Measurements from ENCODE around the gene VSIG2. TPM values are rescaled to one million over a fixed set of nuclear protein-coding genes. Genes with fewer than 3 reads are reported as not detected.

The VSIG2 gene
- total RNA-seq, 1 experiment from 2014 or later, result not detected

GRCh38 chr11:124799348-124800225, 47.5 kb upstream of the VSIG2 start:
- Mint-ChIP-seq H3K27ac (ENCODE audit: unreplicated experiment) (peak overlapping the region; percentile 78), H3K4me1 (ENCODE audit: low read depth, unreplicated experiment) (no peaks in the 10 kb centered on the region), H3K27me3 (ENCODE audit: unreplicated experiment) (no peaks in the 10 kb centered on the region), H3K9me3 (ENCODE audit: low read depth, unreplicated experiment) (no peaks in the 10 kb centered on the region), H3K4me3 (ENCODE audit: low read depth, unreplicated experiment) (peak overlapping the region; percentile 99), H3K36me3 (ENCODE audit: insufficient read depth, unreplicated experiment) (peaks cover 15% of the 10 kb centered on the region)
- BruUV-seq (replicated peaks), result no TSS peak
- peak; percentile 28 for DNase-seq
- intact Hi-C loops (cut with micrococcal nuclease; ENCODE audit: unreplicated experiment), result loop anchor here (2.0 to 5.0 kb wide), 2 partner anchors 37 kb away; partner anchors contain the start of gene ESAM
- CTCF ChIA-PET, result interaction anchor here (0.6 to 1.2 kb wide), 4 partner anchors 36 to 130 kb away, joined by 3 to 5 read pairs (median 4); partner anchors contain the start of gene SPA17
- TF ChIP-seq CTCF (IDR thresholded peaks at IDR 0.05; ENCODE audit: unreplicated experiment), result no peak

- peak; percentile 5 for DNase-seq
- H3K27ac Mint-ChIP-seq (ENCODE audit: unreplicated experiment), result peak overlapping the region; percentile 78
- no peak for TF ChIP-seq CTCF (IDR thresholded peaks at IDR 0.05; ENCODE audit: unreplicated experiment)
- intact Hi-C loops (cut with micrococcal nuclease; ENCODE audit: unreplicated experiment), result loop anchor here (5.0 kb wide), 1 partner anchor 37 kb away; the partner anchor contains the start of gene ESAM
- no peaks in the 10 kb centered on the region for H3K27me3 Mint-ChIP-seq (ENCODE audit: unreplicated experiment)
- no peaks in the 10 kb centered on the region for H3K4me1 Mint-ChIP-seq (ENCODE audit: low read depth, unreplicated experiment)
- peak overlapping the region; percentile 99 for H3K4me3 Mint-ChIP-seq (ENCODE audit: low read depth, unreplicated experiment)
- peaks cover 15% of the 10 kb centered on the region for H3K36me3 Mint-ChIP-seq (ENCODE audit: insufficient read depth, unreplicated experiment)
- CTCF ChIA-PET, result interaction anchor here (0.9 to 1.2 kb wide), 3 partner anchors 52 to 130 kb away, joined by 3 to 5 read pairs (median 4); partner anchors contain the start of gene SPA17
- no peaks in the 10 kb centered on the region for H3K9me3 Mint-ChIP-seq (ENCODE audit: low read depth, unreplicated experiment)
- BruUV-seq (replicated peaks), result no TSS peak
These were observed 46.9 kb upstream of the VSIG2 start for GRCh38 chr11:124798991-124799347.

GRCh38 chr11:124796312-124796711, 44.3 kb upstream of the VSIG2 start:
- intact Hi-C loops (cut with micrococcal nuclease; ENCODE audit: unreplicated experiment), result loop anchor here (5.0 kb wide), 1 partner anchor 34 kb away; the partner anchor contains the start of gene ESAM
- H3K4me1 Mint-ChIP-seq (ENCODE audit: low read depth, unreplicated experiment), result no peaks in the 10 kb centered on the region
- no peaks in the 10 kb centered on the region for H3K9me3 Mint-ChIP-seq (ENCODE audit: low read depth, unreplicated experiment)
- peaks cover 15% of the 10 kb centered on the region for H3K36me3 Mint-ChIP-seq (ENCODE audit: insufficient read depth, unreplicated experiment)
- no peak overlapping the region for H3K4me3 Mint-ChIP-seq (ENCODE audit: low read depth, unreplicated experiment)
- CTCF ChIA-PET, result no interaction called here
- H3K27me3 Mint-ChIP-seq (ENCODE audit: unreplicated experiment), result no peaks in the 10 kb centered on the region
- TF ChIP-seq CTCF (IDR thresholded peaks at IDR 0.05; ENCODE audit: unreplicated experiment), result no peak
- BruUV-seq (replicated peaks), result no TSS peak
- H3K27ac Mint-ChIP-seq (ENCODE audit: unreplicated experiment), result no peak overlapping the region
- no peak for DNase-seq

GRCh38 chr11:124793466-124794278, 41.6 kb upstream of the VSIG2 start:
- BruUV-seq (replicated peaks), result no TSS peak
- intact Hi-C loops (cut with micrococcal nuclease; ENCODE audit: unreplicated experiment), result loop anchor here (1.0 kb wide), 1 partner anchor 124 kb away; no protein-coding TSS in a partner anchor
- Mint-ChIP-seq H3K27me3 (ENCODE audit: unreplicated experiment) (no peaks in the 10 kb centered on the region), H3K9me3 (ENCODE audit: low read depth, unreplicated experiment) (no peaks in the 10 kb centered on the region), H3K4me3 (ENCODE audit: low read depth, unreplicated experiment) (no peak overlapping the region), H3K4me1 (ENCODE audit: low read depth, unreplicated experiment) (no peaks in the 10 kb centered on the region), H3K27ac (ENCODE audit: unreplicated experiment) (no peak overlapping the region), H3K36me3 (ENCODE audit: insufficient read depth, unreplicated experiment) (no peaks in the 10 kb centered on the region)
- peak; percentile 15 for DNase-seq
- CTCF ChIA-PET, result interaction anchor here (0.6 to 1.5 kb wide), 5 partner anchors 22 to 125 kb away, joined by 3 to 6 read pairs (median 4); no protein-coding TSS in a partner anchor
- peak; percentile 36 for TF ChIP-seq CTCF (IDR thresholded peaks at IDR 0.05; ENCODE audit: unreplicated experiment)
